ENCODE measurements around the gene WDPCP.
"Not testable (repeated sequence)": the region's sequence is repeated elsewhere in the genome, so short reads cannot be mapped to it uniquely, and the experiment has no call there.

WDPCP gene

GRCh38 chr2:63344575-63345284 is 243.5 kb downstream of the WDPCP start:
- no peak for DNase-seq

GRCh38 chr2:63343397-63344109 is 244.7 kb downstream of the WDPCP start:
- no peak for DNase-seq

- DNase-seq = no peak
Observed at GRCh38 chr2:63340443-63340842, 247.8 kb downstream of the WDPCP start.

GRCh38 chr2:63334910-63335309 is 253.4 kb downstream of the WDPCP start:
- DNase-seq = no peak

GRCh38 chr2:63326473-63326872 is 261.8 kb downstream of the WDPCP start:
- DNase-seq = no peak

GRCh38 chr2:63323662-63324061 is 264.6 kb downstream of the WDPCP start:
- DNase-seq = not testable (repeated sequence)

GRCh38 chr2:63321973-63322372 is 266.3 kb downstream of the WDPCP start:
- not testable (repeated sequence) for DNase-seq

- no peak for DNase-seq
Observed at GRCh38 chr2:63320669-63321068, 267.6 kb downstream of the WDPCP start.

- no peak for DNase-seq
Observed at GRCh38 chr2:63310614-63311013, 277.7 kb downstream of the WDPCP start.

- DNase-seq = peak; percentile 14
Observed at GRCh38 chr2:63301481-63301880, 286.8 kb downstream of the WDPCP start.

GRCh38 chr2:63300835-63301234 is 287.4 kb downstream of the WDPCP start:
- DNase-seq = peak; percentile 31

- DNase-seq = no peak
Observed at GRCh38 chr2:63287956-63288355, 300.3 kb downstream of the WDPCP start.

GRCh38 chr2:63286520-63286919 is 301.8 kb downstream of the WDPCP start:
- not testable (repeated sequence) for DNase-seq

- DNase-seq = no peak
Observed at GRCh38 chr2:63283273-63283672, 305.0 kb downstream of the WDPCP start.

GRCh38 chr2:63272560-63272959 is 315.7 kb downstream of the WDPCP start:
- DNase-seq = no peak

GRCh38 chr2:63270717-63271116 is 317.6 kb downstream of the WDPCP start:
- DNase-seq = no peak

GRCh38 chr2:63268946-63269345 is 319.3 kb downstream of the WDPCP start:
- DNase-seq = no peak

GRCh38 chr2:63261137-63261621 is 327.1 kb downstream of the WDPCP start:
- DNase-seq = no peak

GRCh38 chr2:63257473-63257872 is 330.8 kb downstream of the WDPCP start:
- peak; percentile 54 for DNase-seq

GRCh38 chr2:63249161-63249560 is 339.1 kb downstream of the WDPCP start:
- no peak for DNase-seq

GRCh38 chr2:63242747-63243146 is 345.5 kb downstream of the WDPCP start:
- no peak for DNase-seq

- DNase-seq = no peak
Observed at GRCh38 chr2:63225964-63226686, 362.2 kb downstream of the WDPCP start.

- peak; percentile 70 for DNase-seq
Observed at GRCh38 chr2:63218800-63219526, 369.3 kb downstream of the WDPCP start.

Data from hematopoietic multipotent progenitor cell treated with erythropoietin and hydrocortisone succinate and interleukin-3 and kit ligand, for 6 days (in vitro differentiated cells).